Stimulated activated CD4-positive, alpha-beta T cell treated with anti-CD3 and anti-CD28 coated beads, Interleukin-4, amount 100 ng/mL, for 4 hours (primary cell): ENCODE measurements around the gene OGG1.

Source experiments
- DNase-seq, 2 experiments: peaks; one replicate each; pipeline ENCODE4 v3.0.0-alpha.2; 2020

Gene OGG1

GRCh38 chr3:9786825-9787669, 37.3 kb downstream of the OGG1 start:
- DNase-seq, result no peak

GRCh38 chr3:9787714-9788113, 38.0 kb downstream of the OGG1 start:
- DNase-seq, result peak in 1 of 2 experiments; percentile 28

GRCh38 chr3:9791127-9791526, 41.4 kb downstream of the OGG1 start:
- no peak for DNase-seq

GRCh38 chr3:9791790-9792404, 42.1 kb downstream of the OGG1 start:
- no peak for DNase-seq

GRCh38 chr3:9792405-9793160, 42.8 kb downstream of the OGG1 start, which contains the start of the genes ARPC4 and TADA3:
TSS of gene ARPC4 (plus strand) at chr3:9793082. CDS start at chr3:9793122, 40 bp downstream.
TSS of gene TADA3 (minus strand) at chr3:9792473. CDS start at chr3:9791466, 1,007 bp downstream.
- DNase-seq, result peak; percentile 88 to 92

- DNase-seq, result no peak
Observed at GRCh38 chr3:9793161-9793781, 43.5 kb downstream of the OGG1 start.

GRCh38 chr3:9794400-9794799, 44.6 kb downstream of the OGG1 start:
- no peak for DNase-seq

- DNase-seq, result no peak
Observed at GRCh38 chr3:9795207-9795606, 45.5 kb downstream of the OGG1 start.

GRCh38 chr3:9797196-9797945, 47.6 kb downstream of the OGG1 start:
- DNase-seq, result no peak

GRCh38 chr3:9800529-9800928, 50.8 kb downstream of the OGG1 start:
- DNase-seq, result no peak

GRCh38 chr3:9803494-9803893, 53.7 kb downstream of the OGG1 start:
- no peak for DNase-seq

- DNase-seq, result no peak
Observed at GRCh38 chr3:9804996-9805395, 55.2 kb downstream of the OGG1 start.

- DNase-seq, result no peak
Observed at GRCh38 chr3:9806137-9806536, 56.4 kb downstream of the OGG1 start.
